ENCODE data around the gene UBE2H. TPM values are rescaled to one million over a fixed set of nuclear protein-coding genes. Genes with fewer than 3 reads are reported as not detected.

Gene UBE2H
- total RNA-seq, 1 donor from 2014 or later = 121 TPM

DNA sequence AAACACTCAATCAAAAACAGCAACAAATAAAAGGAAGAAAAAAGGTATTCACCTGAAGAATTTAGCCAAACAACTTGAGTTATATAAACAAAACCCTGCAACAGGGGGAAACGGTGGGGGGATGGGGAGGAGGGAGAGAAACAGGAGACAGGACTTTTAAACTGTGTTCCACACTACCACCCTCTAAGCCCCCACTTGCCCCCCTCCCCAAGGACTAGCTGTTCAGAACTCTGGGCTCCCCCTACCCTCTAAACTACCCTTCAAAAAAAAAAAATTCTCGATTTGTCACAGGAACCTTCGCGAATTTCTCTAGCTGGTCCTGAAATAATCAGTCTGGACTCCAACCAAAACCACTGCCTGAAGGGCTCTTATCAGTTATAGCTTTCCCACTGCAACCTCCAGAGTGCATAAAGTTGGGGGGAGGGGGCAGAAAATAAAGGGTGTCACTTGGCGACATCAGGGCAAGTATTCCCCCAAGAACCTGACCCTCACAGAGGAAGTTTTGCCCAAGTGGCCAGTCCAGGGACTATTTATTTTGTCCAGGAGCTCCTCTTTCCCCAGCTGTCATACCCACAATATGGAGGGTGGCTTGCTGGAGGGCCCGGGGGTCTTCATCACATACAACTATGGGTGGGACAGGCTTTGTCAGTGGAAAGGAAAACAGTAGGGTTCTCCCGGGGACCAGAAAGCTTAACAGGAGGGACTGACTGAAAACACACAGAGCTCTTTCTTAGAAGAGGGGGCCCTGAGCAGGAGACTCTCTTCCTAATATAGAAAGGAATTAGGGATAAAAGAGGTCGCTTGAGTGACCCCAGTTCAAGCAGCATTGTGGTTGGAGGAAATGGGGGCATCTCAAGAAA lies 1.3 kb downstream of the UBE2H start:
- intact Hi-C loops (cut with micrococcal nuclease) = no loop called here
- DNase-seq (no peak), ATAC-seq (peak; percentile 4)

DNA sequence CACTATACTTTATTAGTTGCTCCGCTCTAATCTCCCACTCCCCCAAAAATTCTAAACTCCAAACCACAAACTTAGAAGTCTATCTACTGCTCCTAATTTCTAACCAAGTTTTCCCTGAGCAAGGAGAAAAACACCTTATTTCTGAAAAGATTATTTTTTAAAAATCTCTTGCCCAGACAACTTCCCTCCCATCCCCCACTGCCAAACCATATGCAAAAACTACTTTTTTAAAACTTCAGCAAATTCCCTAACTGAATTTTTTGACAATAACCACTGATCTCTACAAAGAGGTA lies 1.9 kb downstream of the UBE2H start:
- no peak for ATAC-seq
- intact Hi-C loops (cut with micrococcal nuclease) = no loop called here
- DNase-seq = no peak

DNA sequence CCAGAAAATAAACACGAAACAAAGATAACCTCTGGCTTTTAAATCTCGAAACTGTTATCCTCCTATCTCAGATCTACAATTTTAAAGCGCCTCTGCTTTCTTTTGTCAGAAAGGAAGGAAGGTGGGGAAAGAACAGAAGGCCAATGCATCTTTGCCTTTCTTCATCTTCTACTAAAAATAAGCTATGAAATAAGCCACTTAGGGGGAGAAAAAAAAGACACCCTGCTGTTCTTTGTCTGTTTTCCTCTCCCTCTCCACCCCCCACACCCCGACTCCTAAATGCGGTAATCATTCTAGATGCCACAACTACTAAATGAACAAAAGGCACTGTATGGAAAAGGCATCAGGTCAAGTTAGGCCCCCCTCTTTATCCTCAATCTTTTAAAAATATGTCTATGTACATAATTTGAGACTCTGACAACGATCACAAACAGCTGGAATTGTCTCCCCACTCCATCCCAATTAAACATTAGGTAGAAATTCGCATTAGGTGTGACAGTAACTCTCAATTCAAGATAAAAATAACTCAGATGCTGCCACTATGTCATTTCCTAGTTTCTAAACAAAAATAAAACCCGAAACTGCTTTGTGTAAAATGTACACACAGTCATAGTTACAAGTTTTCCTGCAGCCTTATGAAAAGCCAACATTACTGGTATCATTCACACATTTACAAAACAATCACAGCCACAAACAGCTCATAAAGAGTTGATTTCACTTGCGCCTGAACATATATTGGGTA lies 2.4 kb downstream of the UBE2H start:
- intact Hi-C loops (cut with micrococcal nuclease) = no loop called here
- ATAC-seq (no peak), DNase-seq (no peak)

- ATAC-seq (peak; percentile 6), DNase-seq (no peak)
- intact Hi-C loops (cut with micrococcal nuclease) = loop anchor here (5.0 kb wide), 1 partner anchor 337 kb away; the partner anchor contains the start of gene NRF1
These were observed 3.2 kb downstream of the UBE2H start for GRCh38 chr7:129949292-129950133.

DNA sequence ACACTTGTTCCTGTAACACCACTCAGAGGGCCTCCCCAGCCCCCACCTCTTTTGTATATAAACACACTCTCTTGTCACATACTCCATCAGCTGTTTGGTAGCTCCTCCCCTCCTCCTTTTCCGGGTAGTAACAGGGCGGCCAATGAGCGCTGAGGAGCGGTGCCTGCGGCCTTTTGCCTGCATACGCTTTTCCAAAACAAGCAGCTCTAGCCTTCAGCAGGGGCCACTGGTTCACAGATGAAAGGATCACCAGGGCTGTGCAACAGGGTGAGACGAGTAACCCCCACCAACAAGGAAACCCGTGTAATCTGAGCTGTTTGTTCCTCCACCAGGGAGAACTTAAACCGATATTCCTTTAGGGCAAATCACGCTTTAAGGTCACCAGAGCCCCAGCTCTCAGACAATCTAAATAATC lies 3.9 kb downstream of the UBE2H start:
- DNase-seq (peak; percentile 89), ATAC-seq (peak; percentile 75)
- intact Hi-C loops (cut with micrococcal nuclease) = loop anchor here (5.0 kb wide), 1 partner anchor 337 kb away; the partner anchor contains the start of gene NRF1

DNA sequence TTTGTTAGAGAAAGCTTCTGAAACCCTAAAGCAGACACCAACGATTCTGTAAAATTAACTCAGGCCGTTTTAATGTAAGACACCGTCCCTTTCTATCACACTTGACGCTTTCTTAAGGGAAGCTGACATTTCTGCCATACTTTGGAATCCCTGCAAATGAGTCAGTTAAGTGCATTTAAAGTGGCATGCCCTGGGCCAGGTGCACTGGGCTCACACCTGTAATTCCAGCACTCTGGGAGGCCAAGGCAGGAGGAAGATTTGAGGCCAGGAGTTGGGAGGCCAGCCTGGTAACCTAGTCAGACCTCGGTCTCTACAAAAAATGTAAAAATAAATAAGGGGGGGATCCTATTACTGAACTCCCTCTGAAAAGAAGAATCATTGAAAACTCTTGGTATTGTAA lies 4.4 kb downstream of the UBE2H start:
- no peak for DNase-seq
- no peak for ATAC-seq
- intact Hi-C loops (cut with micrococcal nuclease) = loop anchor here (5.0 kb wide), 1 partner anchor 336 kb away; the partner anchor contains the start of gene NRF1

DNA sequence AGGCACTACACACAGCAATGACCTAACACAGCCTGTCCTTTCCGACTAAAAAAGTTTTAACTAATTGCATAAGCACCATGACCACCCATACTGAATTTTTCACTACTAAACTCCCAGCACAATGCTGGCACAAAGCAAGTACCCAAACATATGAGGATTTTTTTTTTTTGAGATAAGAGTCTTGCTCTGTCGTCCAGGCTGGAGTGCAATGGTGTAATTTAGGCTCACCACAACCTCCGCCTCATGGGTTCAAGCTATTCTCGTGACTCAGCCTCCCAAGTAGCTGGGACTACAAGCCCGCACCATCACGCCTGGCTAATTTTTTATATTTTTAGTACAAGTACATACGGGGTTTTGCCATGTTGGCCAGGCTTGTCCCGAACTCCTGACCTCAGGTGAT lies 5.1 kb downstream of the UBE2H start:
- intact Hi-C loops (cut with micrococcal nuclease) = loop anchor here (5.0 kb wide), 1 partner anchor 335 kb away; the partner anchor contains the start of gene NRF1
- ATAC-seq (no peak), DNase-seq (no peak)

- no peak for DNase-seq
- intact Hi-C loops (cut with micrococcal nuclease) = loop anchor here (5.0 kb wide), 1 partner anchor 335 kb away; the partner anchor contains the start of gene NRF1
- no peak for ATAC-seq
These were observed 5.7 kb downstream of the UBE2H start for GRCh38 chr7:129947049-129947448.

DNA sequence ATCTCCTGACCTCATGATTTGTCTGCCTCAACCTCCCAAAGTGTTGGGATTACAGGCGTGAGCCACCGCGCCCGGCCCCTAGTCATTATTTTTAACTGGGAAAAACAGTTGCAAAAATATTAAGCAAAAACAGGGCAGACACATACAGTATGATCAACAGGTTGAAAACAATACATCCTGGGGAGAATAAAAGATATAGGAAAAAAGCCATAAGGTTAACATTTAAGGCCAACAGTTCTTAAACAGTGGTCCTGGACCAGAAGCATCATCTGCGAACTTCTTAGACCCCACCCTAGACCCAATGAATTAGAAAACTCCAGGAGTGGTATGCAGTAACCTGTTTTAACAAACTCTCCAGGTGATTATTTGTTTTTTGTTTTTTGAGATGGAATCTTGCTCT lies 6.5 kb downstream of the UBE2H start:
- DNase-seq = no peak
- ATAC-seq = no peak
- intact Hi-C loops (cut with micrococcal nuclease) = loop anchor here (5.0 kb wide), 1 partner anchor 334 kb away; the partner anchor contains the start of gene NRF1

GRCh38 chr7:129943352-129943751 lies 9.4 kb downstream of the UBE2H start:
- ATAC-seq = no peak
- intact Hi-C loops (cut with micrococcal nuclease) = no loop called here
- DNase-seq = no peak

DNA sequence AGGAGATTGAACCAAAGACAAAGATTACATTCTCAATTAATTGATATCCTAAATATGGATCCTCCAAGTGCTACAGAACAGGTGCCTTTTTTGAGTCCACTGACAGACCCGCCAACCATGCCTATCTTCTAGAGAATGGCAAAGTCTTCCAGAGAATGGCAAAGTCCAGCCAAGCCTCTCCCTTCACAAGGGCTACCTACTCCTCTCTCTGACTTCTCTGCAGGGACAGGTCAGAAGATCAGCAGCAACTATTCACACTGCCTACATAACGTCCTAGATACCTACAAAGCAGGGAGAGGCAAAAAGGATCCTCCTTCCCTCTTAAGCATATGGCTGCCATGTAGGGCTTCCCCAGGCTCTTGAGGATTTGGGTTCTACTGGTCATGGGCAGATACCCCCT lies 12.4 kb downstream of the UBE2H start:
- intact Hi-C loops (cut with micrococcal nuclease) = no loop called here
- DNase-seq (no peak), ATAC-seq (peak; percentile 64)

DNA sequence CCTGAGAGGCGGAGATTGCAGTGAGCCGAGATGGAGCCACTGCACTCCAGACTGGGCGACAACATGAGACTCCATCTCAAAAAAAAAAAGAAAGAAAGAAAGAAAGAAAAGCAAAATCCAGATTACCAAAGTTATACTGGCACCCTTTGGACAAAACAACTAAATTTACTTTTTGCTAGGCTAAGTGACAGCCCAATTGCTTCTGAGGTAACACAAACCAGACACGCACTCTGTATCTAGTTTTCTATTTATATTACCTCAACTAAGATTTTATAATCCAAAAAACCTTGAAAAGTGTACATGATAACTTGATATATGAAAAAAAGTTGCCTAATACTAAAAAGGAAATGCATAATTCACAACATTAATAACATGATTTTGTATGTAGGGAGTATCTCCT lies 12.9 kb downstream of the UBE2H start:
- DNase-seq (no peak), ATAC-seq (peak; percentile 59)
- intact Hi-C loops (cut with micrococcal nuclease) = no loop called here

DNA sequence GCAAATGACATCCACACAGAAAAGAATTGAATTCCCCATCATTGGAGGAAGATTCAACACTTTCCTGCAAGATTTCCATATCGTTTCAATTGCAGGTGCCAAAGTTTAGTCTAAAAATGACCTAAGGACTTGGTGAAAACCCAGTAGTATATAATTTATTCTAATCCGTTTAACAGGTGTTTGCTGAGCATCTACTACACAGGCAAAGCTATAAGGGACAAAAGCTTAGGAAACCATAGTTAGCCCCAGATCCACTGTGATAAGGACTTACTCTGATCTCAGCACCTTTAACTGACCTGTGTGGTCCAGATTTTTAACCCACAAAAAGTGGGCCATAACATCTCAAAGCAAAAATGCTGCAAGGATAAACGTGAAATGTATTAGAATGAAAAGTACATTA lies 19.1 kb downstream of the UBE2H start:
- intact Hi-C loops (cut with micrococcal nuclease) = no loop called here
- DNase-seq (no peak), ATAC-seq (no peak)

DNA sequence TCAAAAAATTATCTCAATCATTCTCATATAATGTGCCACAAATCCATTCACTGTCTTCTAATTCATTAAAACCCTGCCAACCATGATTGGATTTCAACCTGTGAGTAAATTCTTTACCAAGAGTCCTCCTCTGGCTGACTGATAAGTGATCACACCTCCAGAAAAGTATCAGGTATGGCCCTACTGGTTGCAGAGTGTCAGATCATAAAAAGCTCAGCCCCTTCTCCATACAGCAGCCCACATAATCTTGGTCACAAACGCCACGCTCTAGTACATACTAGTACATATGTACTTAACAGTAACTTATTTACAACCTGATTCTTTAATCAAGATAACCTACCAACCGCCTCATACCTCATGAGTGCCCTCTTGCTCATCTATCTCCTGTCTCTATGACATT lies 26.1 kb downstream of the UBE2H start:
- DNase-seq (no peak), ATAC-seq (no peak)
- intact Hi-C loops (cut with micrococcal nuclease) = no loop called here

DNA sequence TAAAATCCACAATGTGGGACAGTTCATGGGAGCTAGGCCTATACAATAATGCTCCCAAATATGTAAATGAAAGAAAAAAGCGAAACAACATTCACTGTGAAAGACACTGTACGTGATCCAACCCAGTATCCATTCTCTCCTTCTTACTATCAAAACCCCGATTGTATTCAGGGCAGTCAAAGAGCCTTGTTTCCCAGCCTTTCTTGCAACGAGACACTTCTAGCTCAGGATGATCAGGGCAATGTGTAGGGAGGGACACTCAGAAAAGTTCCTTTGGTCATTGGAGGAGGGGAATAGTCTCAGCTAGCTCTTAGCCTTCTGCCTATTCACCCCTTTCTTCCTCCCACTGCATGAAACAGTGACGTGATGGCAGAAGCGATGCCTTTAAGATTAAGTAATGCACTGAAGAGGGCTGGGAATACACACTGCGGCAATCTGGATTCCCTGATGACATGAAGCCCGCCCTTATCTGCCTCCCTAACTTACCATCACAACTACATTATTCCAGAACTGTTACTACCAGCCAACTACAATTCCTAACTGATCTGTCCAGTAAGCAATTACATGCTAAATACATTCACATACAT lies 27.3 kb downstream of the UBE2H start:
- DNase-seq = no peak
- peak; percentile 78 for ATAC-seq
- intact Hi-C loops (cut with micrococcal nuclease) = no loop called here

DNA sequence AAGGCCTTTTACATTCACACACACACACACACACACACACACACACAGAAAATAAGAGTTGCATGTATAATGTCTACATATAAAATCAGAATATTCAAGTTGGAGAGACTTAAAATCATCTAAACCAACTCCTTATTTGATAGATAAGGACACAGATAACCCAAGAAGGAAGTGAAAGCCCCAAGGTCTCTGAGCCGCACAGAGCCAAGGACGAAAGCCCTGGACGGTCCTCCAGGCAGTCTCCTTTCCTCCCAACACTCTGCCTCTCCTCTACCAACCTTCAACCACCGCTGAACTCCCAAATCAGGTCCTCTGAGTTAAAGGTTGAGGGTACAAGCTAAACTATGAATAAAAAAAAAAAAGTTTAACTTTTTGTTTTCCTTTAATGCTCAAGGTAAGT lies 28.2 kb downstream of the UBE2H start:
- DNase-seq (no peak), ATAC-seq (no peak)
- intact Hi-C loops (cut with micrococcal nuclease) = no loop called here

- intact Hi-C loops (cut with micrococcal nuclease) = no loop called here
- DNase-seq (no peak), ATAC-seq (peak; percentile 7)
These were observed 29.1 kb downstream of the UBE2H start for GRCh38 chr7:129923709-129924108.

GRCh38 chr7:129919492-129919891 lies 33.3 kb downstream of the UBE2H start:
- DNase-seq (no peak), ATAC-seq (no peak)
- intact Hi-C loops (cut with micrococcal nuclease) = no loop called here

DNA sequence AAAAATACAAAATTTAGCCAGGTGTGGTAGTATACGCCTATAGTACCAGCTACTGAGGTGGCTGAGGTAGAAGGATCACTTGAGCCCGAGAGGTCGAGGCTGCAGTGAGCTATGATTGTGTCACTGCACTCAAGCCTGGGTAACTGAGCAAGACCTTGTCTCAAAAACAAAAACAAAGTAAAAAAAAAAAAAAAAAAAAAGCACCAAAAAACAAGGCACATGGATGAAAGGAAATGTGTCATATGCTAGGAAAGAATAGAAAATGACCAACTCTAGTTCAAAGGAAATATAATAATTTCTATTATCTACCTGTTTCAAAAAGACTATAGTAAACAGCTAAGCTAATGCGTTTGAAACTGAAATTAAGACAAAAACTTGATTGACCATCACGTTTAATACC lies 33.8 kb downstream of the UBE2H start:
- ATAC-seq (no peak), DNase-seq (no peak)
- intact Hi-C loops (cut with micrococcal nuclease) = no loop called here
